HAP-1 (cell line): Measurements from ENCODE around the gene CD248.
A peak's percentile ranks its signal among the peaks of the same experiment; 100 is the strongest.
"Not testable (repeated sequence)": the region's sequence is repeated elsewhere in the genome, so short reads cannot be mapped to it uniquely, and the experiment has no call there.

Source experiments
- DNase-seq, 2 experiments: peaks; one replicate each; pipeline ENCODE4 v3.0.0-alpha.2; 2016 to 2020; ENCODE audit warnings: low spot score in 2 of 2
- H3K27me3 ChIP-seq: fragments of 250-450 bp; sonication (Bioruptor Pico); 2 replicates; pipeline ENCODE4 v1.5.1; 2020; ENCODE audit warnings: low read depth, mild to moderate bottlenecking, moderate library complexity
- H3K36me3 ChIP-seq: fragments of 250-450 bp; sonication (Bioruptor Pico); replicated peaks from 2 replicates; pipeline ENCODE4 v1.5.1; 2020; ENCODE audit warnings: mild to moderate bottlenecking
- H3K4me1 ChIP-seq: fragments of 250-450 bp; sonication (Bioruptor Pico); 2 replicates; pipeline ENCODE4 v1.5.1; 2020; ENCODE audit warnings: mild to moderate bottlenecking
- H3K4me3 ChIP-seq: fragments of 250-450 bp; sonication (Bioruptor Pico); 2 replicates; pipeline ENCODE4 v1.5.1; 2020; ENCODE audit warnings: mild to moderate bottlenecking, moderate library complexity
- H3K9me3 ChIP-seq: fragments of 250-450 bp; sonication (Bioruptor Pico); 2 replicates; pipeline ENCODE4 v1.5.1; 2020; ENCODE audit warnings: mild to moderate bottlenecking, moderate library complexity
- in situ Hi-C: fragments of 300-500 bp; cut with MboI; formaldehyde crosslinking; loops from 3 replicates; pipeline ENCODE4 v1.14.3; 2020; ENCODE audit warnings: low sequenced_read_pairs, inconsistent platforms, mixed read lengths

The CD248 gene

GRCh38 chr11:66278363-66279091 lies 38.3 kb downstream of the CD248 start:
- in situ Hi-C loops: no loop called here
- H3K9me3 ChIP-seq: no peaks in the 10 kb centered on the region
- DNase-seq: peak in 1 of 2 experiments; percentile 44
- peaks cover 10% of the 10 kb centered on the region for H3K36me3 ChIP-seq
- H3K4me3 ChIP-seq: peak overlapping the region; percentile 28
- H3K27me3 ChIP-seq: no peaks in the 10 kb centered on the region
- H3K4me1 ChIP-seq: no peaks in the 10 kb centered on the region; the same call in 1 of the 2 replicates

GRCh38 chr11:66277471-66278362 lies 39.1 kb downstream of the CD248 start, which contains the start of gene CNIH2:
TSS of gene CNIH2 (plus strand) at chr11:66278175. CDS start at chr11:66278457, 282 bp downstream.
- H3K4me3 ChIP-seq: peak within 1 kb of the TSS; percentile 28
- in situ Hi-C loops: no loop called here

GRCh38 chr11:66277064-66277463 lies 39.8 kb downstream of the CD248 start:
- in situ Hi-C loops, H3K4me3 ChIP-seq, DNase-seq, H3K4me1 ChIP-seq, H3K9me3 ChIP-seq, H3K27me3 ChIP-seq: not testable (repeated sequence)
- H3K36me3 ChIP-seq: peaks cover 20% of the 10 kb centered on the region

More at GRCh38 chr11:66277471-66278362, 39.1 kb downstream of the CD248 start, which contains the start of gene CNIH2:
- Histone ChIP-seq H3K9me3 (no peaks in the 10 kb centered on the region), H3K36me3 (peaks cover 15% of the 10 kb centered on the region), H3K27me3 (no peaks in the 10 kb centered on the region), H3K4me1 (no peaks in the 10 kb centered on the region; the same call in 1 of the 2 replicates)
- DNase-seq: peak; percentile 48 to 70

- in situ Hi-C loops, DNase-seq, H3K27me3 ChIP-seq, H3K4me3 ChIP-seq, H3K4me1 ChIP-seq, H3K9me3 ChIP-seq: not testable (repeated sequence)
- H3K36me3 ChIP-seq: peaks cover 23% of the 10 kb centered on the region
These were observed 40.2 kb downstream of the CD248 start for GRCh38 chr11:66276619-66277018.

GRCh38 chr11:66275984-66276612 lies 40.7 kb downstream of the CD248 start:
- no peaks in the 10 kb centered on the region; the same call in 1 of the 2 replicates for H3K4me1 ChIP-seq
- H3K9me3 ChIP-seq: no peaks in the 10 kb centered on the region
- no peak for DNase-seq
- peaks cover 23% of the 10 kb centered on the region for H3K36me3 ChIP-seq
- in situ Hi-C loops: no loop called here
- H3K27me3 ChIP-seq: no peaks in the 10 kb centered on the region
- H3K4me3 ChIP-seq: no peak overlapping the region

- Histone ChIP-seq H3K4me3 (no peak overlapping the region), H3K4me1 (no peaks in the 10 kb centered on the region; the same call in 1 of the 2 replicates), H3K9me3 (no peaks in the 10 kb centered on the region), H3K36me3 (peaks cover 23% of the 10 kb centered on the region), H3K27me3 (no peaks in the 10 kb centered on the region)
- DNase-seq: no peak
- in situ Hi-C loops: no loop called here
These were observed 41.4 kb downstream of the CD248 start for GRCh38 chr11:66275396-66275795.

GRCh38 chr11:66274219-66274618 lies 42.6 kb downstream of the CD248 start:
- Histone ChIP-seq H3K27me3 (no peaks in the 10 kb centered on the region), H3K4me3 (no peak overlapping the region), H3K4me1 (peaks cover 2% of the 10 kb centered on the region), H3K9me3 (no peaks in the 10 kb centered on the region), H3K36me3 (peaks cover 23% of the 10 kb centered on the region)
- DNase-seq: no peak
- in situ Hi-C loops: no loop called here

GRCh38 chr11:66272596-66272995 lies 44.2 kb downstream of the CD248 start:
- H3K4me3 ChIP-seq: no peak overlapping the region
- peaks cover 23% of the 10 kb centered on the region for H3K36me3 ChIP-seq
- H3K9me3 ChIP-seq: no peaks in the 10 kb centered on the region
- H3K27me3 ChIP-seq: no peaks in the 10 kb centered on the region
- peaks cover 5% of the 10 kb centered on the region for H3K4me1 ChIP-seq
- in situ Hi-C loops: no loop called here
- DNase-seq: no peak

- H3K27me3 ChIP-seq: no peaks in the 10 kb centered on the region
- in situ Hi-C loops: no loop called here
- peaks cover 8% of the 10 kb centered on the region for H3K4me1 ChIP-seq
- H3K4me3 ChIP-seq: no peak overlapping the region
- no peak for DNase-seq
- H3K9me3 ChIP-seq: no peaks in the 10 kb centered on the region
- H3K36me3 ChIP-seq: peaks cover 27% of the 10 kb centered on the region
These were observed 45.0 kb downstream of the CD248 start for GRCh38 chr11:66271816-66272215.

- Histone ChIP-seq H3K4me3 (peak overlapping the region; percentile 94), H3K36me3 (peaks cover 45% of the 10 kb centered on the region), H3K4me1 (peaks cover 8% of the 10 kb centered on the region), H3K9me3 (no peaks in the 10 kb centered on the region), H3K27me3 (no peaks in the 10 kb centered on the region)
- peak; percentile 47 to 50 for DNase-seq
- in situ Hi-C loops: no loop called here
These were observed 47.6 kb downstream of the CD248 start for GRCh38 chr11:66268952-66269905.

- in situ Hi-C loops: no loop called here
- DNase-seq: peak; percentile 99
- Histone ChIP-seq H3K36me3 (peaks cover 41% of the 10 kb centered on the region), H3K4me1 (peaks cover 8% of the 10 kb centered on the region), H3K4me3 (peak within 1 kb of the TSS; percentile 94), H3K27me3 (no peaks in the 10 kb centered on the region), H3K9me3 (no peaks in the 10 kb centered on the region)
These were observed 48.4 kb downstream of the CD248 start, which contains the start of gene RAB1B for GRCh38 chr11:66268244-66268951. TSS of gene RAB1B (plus strand) at chr11:66268639. CDS start at chr11:66268680, 41 bp downstream.
